ENCODE data around the gene TMEM184B.

The TMEM184B gene

GRCh38 chr22:38228873-38229740, 43.7 kb downstream of the TMEM184B start:
- no peak overlapping the region for H3K27ac ChIP-seq
- TF ChIP-seq CTCF (IDR thresholded peaks at IDR 0.05; ENCODE audit: low read depth, low read length): no peak
- no peak overlapping the region for H3K4me3 ChIP-seq (ENCODE audit: low read depth, low read length)
- H3K27me3 ChIP-seq (ENCODE audit: insufficient read depth, low read depth, severe bottlenecking): no peaks in the 10 kb centered on the region
- no peak for DNase-seq
- H3K36me3 ChIP-seq: peaks cover 45% of the 10 kb centered on the region
- H3K9me3 ChIP-seq (ENCODE audit: severe bottlenecking): no peaks in the 10 kb centered on the region

GRCh38 chr22:38228326-38228872, 44.4 kb downstream of the TMEM184B start:
- Histone ChIP-seq H3K27ac (no peak overlapping the region), H3K36me3 (peaks cover 46% of the 10 kb centered on the region), H3K27me3 (ENCODE audit: insufficient read depth, low read depth, severe bottlenecking) (no peaks in the 10 kb centered on the region), H3K4me3 (ENCODE audit: low read depth, low read length) (no peak overlapping the region), H3K9me3 (ENCODE audit: severe bottlenecking) (no peaks in the 10 kb centered on the region)
- no peak for TF ChIP-seq CTCF (IDR thresholded peaks at IDR 0.05; ENCODE audit: low read depth, low read length)
- DNase-seq: no peak

GRCh38 chr22:38226853-38227649, 45.8 kb downstream of the TMEM184B start:
- no peak overlapping the region for H3K4me3 ChIP-seq (ENCODE audit: low read depth, low read length)
- peaks cover 46% of the 10 kb centered on the region for H3K36me3 ChIP-seq
- TF ChIP-seq CTCF (IDR thresholded peaks at IDR 0.05; ENCODE audit: low read depth, low read length): no peak
- H3K9me3 ChIP-seq (ENCODE audit: severe bottlenecking): no peaks in the 10 kb centered on the region
- no peaks in the 10 kb centered on the region for H3K27me3 ChIP-seq (ENCODE audit: insufficient read depth, low read depth, severe bottlenecking)
- DNase-seq: no peak
- no peak overlapping the region for H3K27ac ChIP-seq

- 0 out of 2 replicates have a peak, but pooled peaks have one; percentile 1 for TF ChIP-seq CTCF (IDR thresholded peaks at IDR 0.05; ENCODE audit: low read depth, low read length)
- DNase-seq: no peak
- no peak overlapping the region for H3K27ac ChIP-seq
- H3K36me3 ChIP-seq: peaks cover 29% of the 10 kb centered on the region
- H3K27me3 ChIP-seq (ENCODE audit: insufficient read depth, low read depth, severe bottlenecking): no peaks in the 10 kb centered on the region
- H3K4me3 ChIP-seq (ENCODE audit: low read depth, low read length): no peak overlapping the region
- no peaks in the 10 kb centered on the region for H3K9me3 ChIP-seq (ENCODE audit: severe bottlenecking)
Observed at GRCh38 chr22:38223289-38223960, 49.4 kb downstream of the TMEM184B start.

- no peak for TF ChIP-seq CTCF (IDR thresholded peaks at IDR 0.05; ENCODE audit: low read depth, low read length)
- no peak for DNase-seq
- H3K4me3 ChIP-seq (ENCODE audit: low read depth, low read length): no peak overlapping the region
- H3K27me3 ChIP-seq (ENCODE audit: insufficient read depth, low read depth, severe bottlenecking): no peaks in the 10 kb centered on the region
- peaks cover 25% of the 10 kb centered on the region for H3K36me3 ChIP-seq
- H3K27ac ChIP-seq: no peak overlapping the region
- no peaks in the 10 kb centered on the region for H3K9me3 ChIP-seq (ENCODE audit: severe bottlenecking)
Observed at GRCh38 chr22:38222797-38223119, 50.1 kb downstream of the TMEM184B start.

Data from WERI-Rb-1 (cell line).